ENCODE results near the gene OBSL1.
A peak's percentile ranks its signal among the peaks of the same experiment; 100 is the strongest.

Gene OBSL1

DNA sequence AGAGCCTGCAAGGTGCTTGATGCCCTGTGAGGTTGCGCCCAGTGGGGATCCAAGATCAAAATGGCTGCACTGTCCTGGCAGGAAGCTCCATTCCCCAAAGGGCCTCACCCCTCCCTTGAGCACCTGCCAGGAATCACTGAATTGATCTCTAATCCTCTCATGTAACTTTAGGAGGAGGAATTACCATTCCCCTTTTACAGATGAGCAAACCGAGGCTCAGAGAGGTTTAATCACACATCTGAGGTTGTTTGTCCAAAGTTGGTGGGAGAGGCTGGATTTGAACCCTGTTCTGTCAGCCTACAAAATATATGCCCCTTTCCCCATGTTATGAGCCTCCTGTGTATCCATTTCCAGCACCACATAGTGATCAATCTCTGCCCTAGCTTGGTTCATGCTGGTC lies 46.5 kb downstream of the OBSL1 start:
- H2AFZ ChIP-seq (ENCODE audit: low read length) = no peak overlapping the region
- H3K27me3 ChIP-seq (ENCODE audit: insufficient read depth, low read length, poor library complexity, severe bottlenecking) = no peaks in the 10 kb centered on the region
- peaks cover 11% of the 10 kb centered on the region for H3K4me1 ChIP-seq (ENCODE audit: insufficient read depth, low read length, poor library complexity, severe bottlenecking)

GRCh38 chr2:219523031-219523671 lies 48.2 kb downstream of the OBSL1 start:
- Histone ChIP-seq H4K20me1 (ENCODE audit: insufficient read depth, low read length, poor library complexity, severe bottlenecking) (no peaks in the 10 kb centered on the region), H3K27me3 (ENCODE audit: insufficient read depth, low read length, poor library complexity, severe bottlenecking) (no peaks in the 10 kb centered on the region), H3K4me1 (ENCODE audit: insufficient read depth, low read length, poor library complexity, severe bottlenecking) (peaks cover 11% of the 10 kb centered on the region), H3K9me2 (replicated peaks; ENCODE audit: low read depth, low read length) (no peaks in the 10 kb centered on the region), H3K4me3 (ENCODE audit: low read length, poor library complexity, severe bottlenecking) (no peak overlapping the region), H3K36me3 (ENCODE audit: insufficient read depth, low read length) (no peaks in the 10 kb centered on the region), H3K9me3 (ENCODE audit: insufficient read depth, low read depth, low read length) (no peaks in the 10 kb centered on the region), H2AFZ (ENCODE audit: low read length) (no peak overlapping the region), H3K4me2 (ENCODE audit: low read depth, low read length, poor library complexity, severe bottlenecking) (no peak overlapping the region), H3K9ac (ENCODE audit: low read depth, low read length, poor library complexity, severe bottlenecking) (no peak overlapping the region), H3F3A (ENCODE audit: low read depth) (no peaks in the 10 kb centered on the region), H3K79me2 (ENCODE audit: insufficient read depth, low read length) (no peaks in the 10 kb centered on the region)
- TF ChIP-seq EZH2phosphoT487 (IDR thresholded peaks at IDR 0.05; ENCODE audit: borderline replicate concordance) (no peak), CTCF (conservative IDR thresholded peaks at IDR 0.05; ENCODE audit: low read length) (peak; percentile 35)

More for the DNA sequence above, 46.5 kb downstream of the OBSL1 start:
- H3F3A ChIP-seq (ENCODE audit: low read depth) = no peaks in the 10 kb centered on the region
- TF ChIP-seq EZH2phosphoT487 (IDR thresholded peaks at IDR 0.05; ENCODE audit: borderline replicate concordance) (no peak), CTCF (conservative IDR thresholded peaks at IDR 0.05; ENCODE audit: low read length) (no peak)
- no peak overlapping the region for H3K4me3 ChIP-seq (ENCODE audit: low read length, poor library complexity, severe bottlenecking)
- no peaks in the 10 kb centered on the region for H3K9me2 ChIP-seq (replicated peaks; ENCODE audit: low read depth, low read length)
- H3K9me3 ChIP-seq (ENCODE audit: insufficient read depth, low read depth, low read length) = no peaks in the 10 kb centered on the region
- no peak overlapping the region for H3K4me2 ChIP-seq (ENCODE audit: low read depth, low read length, poor library complexity, severe bottlenecking)
- H3K9ac ChIP-seq (ENCODE audit: low read depth, low read length, poor library complexity, severe bottlenecking) = no peak overlapping the region
- no peaks in the 10 kb centered on the region for H3K36me3 ChIP-seq (ENCODE audit: insufficient read depth, low read length)
- H4K20me1 ChIP-seq (ENCODE audit: insufficient read depth, low read length, poor library complexity, severe bottlenecking) = no peaks in the 10 kb centered on the region
- H3K79me2 ChIP-seq (ENCODE audit: insufficient read depth, low read length) = no peaks in the 10 kb centered on the region

DNA sequence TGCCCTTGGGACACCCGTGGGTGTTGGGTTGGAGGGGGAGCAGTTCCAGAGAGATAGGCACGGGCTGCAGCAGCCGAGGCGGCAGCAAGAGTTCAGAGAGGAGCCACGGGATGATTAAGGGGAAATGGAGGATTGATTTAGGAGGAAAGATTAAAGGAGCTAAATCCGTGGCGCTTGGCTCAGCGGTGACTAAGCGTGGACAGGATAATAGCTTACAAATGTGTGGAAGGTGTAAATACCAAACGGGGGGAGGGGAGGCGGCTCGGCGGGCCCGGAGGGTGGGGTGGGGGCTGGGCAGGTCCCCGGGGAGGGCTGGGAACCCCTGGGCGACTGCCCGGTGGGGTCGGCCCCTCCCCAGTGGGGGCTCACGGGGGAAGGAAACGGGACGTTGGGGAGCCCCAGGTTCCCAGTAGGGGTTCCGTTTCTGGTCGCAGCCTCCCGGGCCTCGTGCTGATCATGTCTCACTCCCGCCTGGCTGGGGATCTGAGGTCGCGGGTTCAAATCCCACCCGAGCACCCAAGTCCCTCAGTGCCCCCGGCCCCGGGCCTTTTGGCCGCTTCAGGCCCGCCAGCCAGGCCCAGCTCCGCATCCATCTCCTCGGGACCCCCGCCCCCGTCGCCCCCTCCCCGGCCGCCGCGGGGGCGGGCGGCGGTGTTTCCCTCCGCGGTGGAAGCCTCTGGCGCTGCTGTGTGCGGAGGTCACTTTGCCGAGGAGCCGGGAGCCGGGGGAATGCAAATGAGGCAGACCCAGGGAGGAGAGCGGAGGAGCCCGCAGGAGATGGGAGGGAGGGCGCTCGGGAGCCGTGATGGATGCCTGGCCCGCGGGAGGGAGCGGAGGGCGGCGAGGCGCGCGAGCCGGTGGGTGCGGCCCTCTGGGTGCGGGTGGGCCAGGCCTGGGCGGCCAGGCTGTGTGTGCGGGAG lies 49.0 kb downstream of the OBSL1 start:
- no peaks in the 10 kb centered on the region for H3K9me2 ChIP-seq (replicated peaks; ENCODE audit: low read depth, low read length)
- no peak overlapping the region for H3K4me3 ChIP-seq (ENCODE audit: low read length, poor library complexity, severe bottlenecking)
- no peak overlapping the region for H3K9ac ChIP-seq (ENCODE audit: low read depth, low read length, poor library complexity, severe bottlenecking)
- H2AFZ ChIP-seq (ENCODE audit: low read length) = peak overlapping the region; percentile 82; the same call in 1 of the 2 replicates
- H3K79me2 ChIP-seq (ENCODE audit: insufficient read depth, low read length) = no peaks in the 10 kb centered on the region
- no peak overlapping the region for H3K4me2 ChIP-seq (ENCODE audit: low read depth, low read length, poor library complexity, severe bottlenecking)
- no peaks in the 10 kb centered on the region for H3F3A ChIP-seq (ENCODE audit: low read depth)
- no peaks in the 10 kb centered on the region for H3K9me3 ChIP-seq (ENCODE audit: insufficient read depth, low read depth, low read length)
- no peak for TF ChIP-seq CTCF (conservative IDR thresholded peaks at IDR 0.05; ENCODE audit: low read length)
- TF ChIP-seq EZH2phosphoT487 (IDR thresholded peaks at IDR 0.05; ENCODE audit: borderline replicate concordance) = no peak
- H4K20me1 ChIP-seq (ENCODE audit: insufficient read depth, low read length, poor library complexity, severe bottlenecking) = no peaks in the 10 kb centered on the region
- no peaks in the 10 kb centered on the region for H3K36me3 ChIP-seq (ENCODE audit: insufficient read depth, low read length)
- H3K4me1 ChIP-seq (ENCODE audit: insufficient read depth, low read length, poor library complexity, severe bottlenecking) = peaks cover 11% of the 10 kb centered on the region
- no peaks in the 10 kb centered on the region for H3K27me3 ChIP-seq (ENCODE audit: insufficient read depth, low read length, poor library complexity, severe bottlenecking)
